HG02623 (cell line): ENCODE measurements around the gene DLL4.
"Not testable (repeated sequence)": the region's sequence is repeated elsewhere in the genome, so short reads cannot be mapped to it uniquely, and the experiment has no call there.

ENCODE experiments used
- ATAC-seq: cut with Tn5 transposase; IDR thresholded peaks from one replicate; pipeline ENCODE4 v1.9.1; 2021; ENCODE audit warnings: moderate library complexity; ENCODE audit not compliant: unreplicated experiment

DLL4 gene

DNA sequence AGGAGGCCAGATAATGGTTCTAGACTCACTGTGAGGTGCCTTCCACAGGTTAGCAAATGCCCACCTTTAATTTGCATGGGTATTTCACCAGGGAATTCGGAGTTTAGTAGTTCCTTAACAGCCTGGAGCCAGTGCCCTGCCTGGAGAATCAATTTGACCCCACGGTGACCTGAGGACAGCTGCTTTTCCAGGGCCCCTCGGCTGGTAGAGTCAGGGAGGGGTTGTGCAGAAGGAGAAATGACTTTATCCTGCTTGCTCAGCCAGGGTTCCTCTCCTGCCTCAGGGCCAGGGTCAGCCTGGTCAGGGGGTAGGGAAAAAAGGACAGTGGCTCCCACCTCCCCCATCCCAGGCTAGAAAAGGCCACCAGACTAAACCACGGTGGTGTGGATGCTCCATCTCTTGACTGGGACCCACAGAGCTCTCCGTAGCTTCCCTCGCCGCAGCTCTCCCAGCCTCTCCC is 12.0 kb downstream of the DLL4 start:
- ATAC-seq, result no peak

DNA sequence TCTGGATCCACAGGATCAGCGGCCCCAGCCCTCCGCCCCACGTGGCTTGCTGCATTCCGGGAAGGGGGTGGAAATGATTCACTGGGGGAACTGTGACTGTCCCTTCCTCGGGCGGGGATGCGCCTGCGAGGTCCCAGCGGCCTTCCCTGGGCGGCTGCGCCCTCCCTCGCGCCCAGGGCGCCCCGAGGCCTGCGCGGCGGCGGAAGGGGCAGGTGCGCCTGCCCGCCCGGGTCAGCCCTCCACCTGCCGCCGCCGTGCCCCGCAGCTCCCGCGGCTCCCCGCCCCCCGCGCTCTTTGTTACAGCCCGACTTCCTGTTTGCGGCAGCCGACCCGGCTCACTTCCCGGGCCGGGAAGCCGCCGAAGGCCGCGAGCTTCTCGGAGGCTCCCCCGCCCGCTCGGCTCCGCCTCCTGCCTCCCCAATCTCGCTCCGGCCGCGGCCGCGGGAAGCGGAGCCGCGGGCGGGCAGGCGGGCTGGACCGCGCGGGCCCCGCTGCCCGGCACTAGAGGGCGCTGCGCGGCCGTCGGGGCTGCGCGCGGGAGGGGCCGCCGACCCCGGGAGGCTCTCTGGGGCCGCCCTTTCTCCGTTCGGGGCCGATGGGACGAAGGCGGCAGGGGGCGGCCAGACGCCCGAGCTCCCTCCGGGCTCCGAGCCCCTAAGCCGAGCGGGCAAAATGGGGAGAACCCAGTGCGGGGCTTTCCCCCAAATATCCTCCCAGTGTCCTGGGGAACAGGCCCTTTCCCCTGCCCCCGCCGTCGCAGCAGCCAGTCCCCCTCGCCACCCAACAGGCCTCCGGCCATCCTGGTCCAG is 12.6 kb downstream of the DLL4 start:
- peak; percentile 63 for ATAC-seq

DNA sequence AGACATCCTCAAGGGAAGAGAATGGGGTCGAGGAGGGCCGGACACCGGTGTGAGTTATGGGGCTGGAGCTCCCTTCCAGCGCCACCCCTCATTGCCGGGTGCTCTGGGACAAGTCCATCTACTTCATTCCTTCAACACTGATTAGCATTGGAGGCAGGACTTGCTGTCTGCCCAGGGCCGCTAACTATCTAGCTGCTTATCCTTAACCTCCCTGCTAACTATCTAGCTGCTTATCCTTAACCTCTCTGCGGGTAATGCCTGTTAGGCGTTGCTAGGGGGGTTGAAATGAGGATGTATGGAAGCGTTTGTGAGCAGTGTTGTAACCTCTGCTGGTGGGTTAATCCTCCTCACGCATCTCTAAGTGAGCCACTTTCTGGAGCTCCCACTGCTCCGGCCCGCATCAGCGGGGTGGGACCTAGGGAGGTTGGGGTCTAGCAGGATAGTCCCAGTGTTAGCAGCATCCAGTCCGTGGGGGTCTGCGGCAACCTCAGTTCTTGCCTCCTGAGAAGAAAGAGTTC is 13.3 kb downstream of the DLL4 start:
- no peak for ATAC-seq

DNA sequence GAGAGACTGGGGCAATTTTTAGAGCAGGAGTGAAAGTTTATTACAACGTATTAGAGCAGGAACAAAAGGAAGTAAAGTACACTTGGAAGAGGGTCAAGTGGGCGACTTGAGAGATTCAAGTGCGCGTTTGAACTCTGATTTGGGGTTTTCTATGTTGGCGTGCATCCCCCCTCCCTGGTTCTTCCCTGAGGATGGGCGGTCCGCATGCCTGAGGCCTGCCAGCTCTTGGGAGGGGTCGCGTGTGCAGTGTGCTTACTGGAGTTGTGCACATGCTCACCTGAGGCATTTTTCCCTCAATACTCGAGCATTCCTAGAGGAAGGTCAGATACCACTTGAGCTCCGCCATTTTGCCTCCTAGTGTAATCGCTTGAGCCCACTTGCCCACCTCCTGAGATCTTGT is 13.7 kb downstream of the DLL4 start:
- no peak for ATAC-seq

DNA sequence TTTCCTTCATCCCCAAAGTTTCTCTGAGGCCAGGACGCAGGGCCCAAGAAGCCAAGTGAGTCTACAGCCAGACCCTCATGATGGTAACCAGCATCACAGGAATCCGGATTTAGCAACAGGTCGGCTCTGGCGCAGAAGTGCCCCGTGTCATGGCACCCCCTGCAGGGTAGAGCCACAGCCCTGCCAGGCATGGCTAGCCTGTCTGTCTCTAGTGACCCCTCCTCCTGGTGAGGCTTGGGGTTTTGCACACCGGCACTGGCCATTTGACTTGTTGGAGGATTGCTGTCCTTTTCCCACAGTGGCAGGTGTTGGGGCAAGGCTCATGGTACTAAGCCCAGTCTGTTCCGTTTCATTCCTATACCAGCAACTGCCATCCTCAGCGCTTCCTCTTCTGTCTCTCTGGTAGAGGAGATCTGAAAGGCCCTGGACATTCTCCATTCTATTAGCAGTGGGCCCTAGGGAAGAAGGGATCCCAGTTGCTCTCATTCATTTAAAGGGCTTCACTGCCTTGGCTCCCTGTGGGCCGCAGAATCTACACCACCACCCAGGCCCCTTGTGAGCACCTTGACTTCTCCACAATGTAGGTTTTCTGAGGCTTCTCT is 14.7 kb downstream of the DLL4 start:
- ATAC-seq, result no peak

DNA sequence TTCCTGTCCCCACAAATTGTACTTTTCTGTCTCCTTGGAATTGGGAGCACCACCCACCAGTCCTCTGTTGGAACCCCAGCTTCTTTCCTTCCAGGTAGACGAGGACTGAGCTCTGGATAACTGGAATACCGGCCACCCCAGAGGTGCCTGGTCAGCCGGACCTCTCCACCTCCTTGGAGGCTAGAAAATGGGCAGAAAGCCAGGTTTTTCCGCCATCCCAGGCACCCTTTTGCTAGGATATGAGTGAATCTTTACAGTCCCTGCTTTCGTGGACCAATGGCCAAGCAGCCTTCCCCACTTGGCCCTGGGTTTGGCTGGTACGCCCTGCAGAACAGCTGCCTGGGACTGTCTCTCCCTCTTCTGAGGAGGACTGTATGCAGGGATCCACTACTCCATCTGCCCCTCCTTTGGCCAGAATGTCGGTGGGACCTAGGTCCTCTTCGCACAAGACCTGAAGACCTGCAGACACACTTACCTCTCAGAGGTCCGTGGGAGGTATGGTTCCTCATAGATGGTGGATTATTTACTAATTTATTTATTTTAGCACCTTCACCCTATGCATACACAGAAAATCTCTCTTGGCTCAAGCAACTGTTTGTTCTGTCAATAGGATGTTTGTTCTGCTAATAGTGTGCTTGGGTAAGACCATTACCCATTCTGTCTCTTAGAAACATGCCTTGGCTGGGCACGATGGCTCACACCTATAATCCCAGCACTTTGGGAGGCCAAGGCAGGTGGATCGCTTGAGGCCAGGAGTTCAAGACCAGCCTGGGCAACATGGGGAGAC is 15.6 kb downstream of the DLL4 start:
- no peak for ATAC-seq

DNA sequence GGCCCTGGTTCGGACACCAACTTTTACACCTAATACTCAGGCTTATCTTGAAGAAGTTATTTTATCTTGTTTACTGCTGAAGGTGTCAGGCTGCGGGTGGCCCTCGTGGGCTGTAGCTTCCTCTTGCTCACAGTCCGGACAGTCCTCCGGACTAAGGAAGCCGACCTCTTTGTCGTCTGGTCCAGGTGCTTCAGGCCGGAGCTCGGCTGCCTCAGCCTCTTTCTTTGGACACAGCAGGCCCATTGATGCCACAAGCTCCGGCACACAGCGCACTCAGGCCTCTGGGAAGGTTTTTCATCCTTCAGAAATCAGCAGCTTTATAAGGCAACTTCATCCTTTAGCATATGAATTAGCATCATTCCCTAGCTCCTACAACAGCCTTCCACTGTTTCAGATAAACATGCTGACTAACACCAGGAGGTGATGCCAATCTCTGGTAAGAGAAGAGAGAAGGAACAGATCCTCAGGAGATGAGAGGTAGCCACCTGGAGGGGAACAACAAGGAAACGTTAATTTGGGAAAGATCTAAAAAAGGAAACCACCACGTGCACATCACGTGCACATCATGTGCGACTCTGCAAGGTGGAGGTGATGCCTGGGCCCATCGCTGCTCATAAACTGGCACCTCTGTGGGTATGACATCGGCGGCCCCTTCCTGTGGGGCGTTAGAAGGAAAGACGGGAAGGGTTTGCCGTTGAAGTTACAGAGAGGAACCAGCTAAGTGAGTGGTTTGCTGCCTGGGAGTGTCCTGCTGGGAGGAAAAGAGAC is 19.8 kb downstream of the DLL4 start:
- no peak for ATAC-seq

DNA sequence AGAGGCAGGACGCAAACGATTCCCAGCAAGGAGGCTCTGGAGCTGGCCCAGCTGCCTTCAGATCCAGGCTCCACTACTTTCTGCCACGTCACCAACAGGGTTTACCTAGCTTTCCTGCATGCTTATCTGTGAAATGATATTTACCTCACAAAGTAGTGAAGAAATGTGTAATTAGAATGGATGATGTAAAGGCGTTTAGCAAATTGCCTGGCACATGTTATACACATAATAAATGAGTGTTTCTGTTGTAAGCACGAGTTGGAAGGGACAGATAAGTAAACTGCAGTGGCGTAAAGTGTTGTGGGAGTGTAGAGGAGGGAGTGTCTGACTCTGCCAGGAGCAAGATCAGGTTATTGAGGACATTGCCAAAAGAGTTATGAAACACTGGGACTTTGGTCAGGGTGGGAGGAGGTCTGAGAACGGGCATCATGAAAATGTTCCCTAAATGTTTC is 20.6 kb downstream of the DLL4 start:
- no peak for ATAC-seq

DNA sequence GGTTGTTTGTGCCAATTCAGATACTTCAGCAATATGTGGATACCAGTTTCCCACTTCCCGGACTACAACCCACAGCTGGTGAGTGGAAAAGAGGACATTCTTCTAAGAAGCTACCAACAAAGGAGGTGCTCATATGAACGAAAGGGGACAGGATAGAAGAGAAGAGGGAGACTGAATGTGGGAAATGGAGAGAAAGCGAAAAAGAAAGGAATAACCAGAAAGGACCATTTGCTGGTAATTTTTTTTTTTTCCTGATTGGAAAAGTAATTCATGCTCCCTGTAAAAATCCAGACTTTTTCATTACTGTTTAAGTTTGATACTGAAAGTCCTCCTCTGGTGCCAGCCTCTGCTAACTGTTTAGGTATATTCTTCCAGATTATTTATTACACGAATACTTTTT is 22.6 kb downstream of the DLL4 start:
- ATAC-seq, result no peak

DNA sequence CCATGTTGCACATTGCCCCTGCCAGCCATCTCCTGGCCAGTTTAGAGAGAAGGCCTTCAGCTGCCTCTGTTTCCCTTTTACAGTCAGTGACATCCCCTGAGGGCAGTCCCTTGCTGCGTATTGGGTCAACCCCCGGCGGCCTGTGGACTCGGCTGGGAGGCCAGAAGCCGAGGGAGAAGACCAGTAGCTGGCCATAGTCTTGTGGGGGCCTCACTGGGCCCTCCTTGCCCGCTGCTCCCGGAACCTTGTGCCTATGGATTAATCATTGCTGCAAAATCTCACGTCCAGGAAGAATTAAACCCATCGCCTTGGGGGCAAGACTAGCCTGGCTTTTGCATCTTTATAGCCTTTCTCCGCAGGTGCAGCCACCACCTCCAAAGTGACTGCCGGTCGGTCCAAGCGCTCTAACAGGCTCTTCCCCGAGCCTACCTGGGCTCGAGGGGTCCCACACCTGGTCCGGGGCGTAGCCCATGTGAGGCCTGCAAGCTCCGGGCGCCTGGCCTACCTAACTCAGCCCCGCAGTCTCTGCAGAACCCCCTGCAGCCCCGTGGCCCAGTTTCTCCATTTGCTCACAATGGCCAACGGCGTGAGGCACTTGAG is 23.3 kb downstream of the DLL4 start:
- ATAC-seq, result no peak

DNA sequence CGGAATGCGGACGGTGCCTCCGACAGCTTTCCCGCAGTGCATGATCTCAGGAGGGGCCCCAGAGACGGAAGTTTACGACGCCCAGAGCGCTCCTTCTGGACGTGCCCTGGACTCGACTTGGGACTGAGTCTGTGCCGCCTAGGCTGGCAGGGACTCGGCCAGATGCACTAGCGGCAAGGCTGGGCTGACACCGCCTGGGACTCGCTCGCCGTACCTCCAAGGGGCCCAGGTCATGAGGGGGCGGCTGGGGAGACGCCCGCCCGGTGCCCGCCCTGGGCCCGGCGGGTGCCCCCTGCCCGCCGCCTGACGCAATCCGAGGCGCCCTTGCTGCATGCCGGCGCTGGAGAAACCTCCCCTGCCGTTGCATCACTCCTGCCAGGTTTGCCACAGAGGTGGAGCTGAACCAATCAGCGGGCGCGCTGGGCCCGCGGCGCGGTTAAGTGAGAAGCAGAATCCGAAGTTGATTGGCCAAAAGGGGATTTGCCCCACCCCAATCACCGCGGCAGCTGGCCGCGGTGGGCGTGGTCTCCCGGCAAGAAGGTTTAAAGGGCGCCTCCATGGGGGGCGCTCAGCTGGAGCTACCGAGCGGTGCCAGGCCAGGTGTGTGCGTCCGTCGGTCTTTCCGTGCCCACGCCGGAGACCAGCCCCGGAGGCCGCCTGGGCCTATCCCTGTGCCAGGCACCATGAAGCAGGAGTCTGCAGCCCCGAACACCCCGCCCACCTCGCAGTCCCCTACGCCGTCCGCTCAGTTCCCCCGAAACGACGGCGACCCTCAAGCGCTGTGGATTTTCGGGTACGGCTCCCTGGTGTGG is 24.0 kb downstream of the DLL4 start, which contains the start of gene CHAC1:
CHAC1 (plus strand) TSS at position 571 of the 812 bp plus-strand sequence; CDS start at position 684, 113 bp downstream.
- ATAC-seq, result peak; percentile 95

DNA sequence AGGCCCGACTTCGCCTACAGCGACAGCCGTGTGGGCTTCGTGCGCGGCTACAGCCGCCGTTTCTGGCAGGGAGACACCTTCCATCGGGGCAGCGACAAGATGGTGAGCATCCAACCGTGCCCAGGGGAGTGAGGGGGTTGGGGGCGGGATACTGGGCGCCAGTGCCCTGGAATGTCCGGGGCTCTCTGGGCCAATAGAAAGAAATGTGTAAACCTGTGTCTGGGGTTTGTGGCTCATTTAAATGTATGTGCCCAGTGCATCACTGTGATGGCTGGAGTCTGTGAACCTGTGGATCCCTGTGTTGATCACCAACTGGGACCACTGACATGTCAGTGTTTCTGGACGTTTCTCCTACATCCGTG is 24.6 kb downstream of the DLL4 start:
- no peak for ATAC-seq

DNA sequence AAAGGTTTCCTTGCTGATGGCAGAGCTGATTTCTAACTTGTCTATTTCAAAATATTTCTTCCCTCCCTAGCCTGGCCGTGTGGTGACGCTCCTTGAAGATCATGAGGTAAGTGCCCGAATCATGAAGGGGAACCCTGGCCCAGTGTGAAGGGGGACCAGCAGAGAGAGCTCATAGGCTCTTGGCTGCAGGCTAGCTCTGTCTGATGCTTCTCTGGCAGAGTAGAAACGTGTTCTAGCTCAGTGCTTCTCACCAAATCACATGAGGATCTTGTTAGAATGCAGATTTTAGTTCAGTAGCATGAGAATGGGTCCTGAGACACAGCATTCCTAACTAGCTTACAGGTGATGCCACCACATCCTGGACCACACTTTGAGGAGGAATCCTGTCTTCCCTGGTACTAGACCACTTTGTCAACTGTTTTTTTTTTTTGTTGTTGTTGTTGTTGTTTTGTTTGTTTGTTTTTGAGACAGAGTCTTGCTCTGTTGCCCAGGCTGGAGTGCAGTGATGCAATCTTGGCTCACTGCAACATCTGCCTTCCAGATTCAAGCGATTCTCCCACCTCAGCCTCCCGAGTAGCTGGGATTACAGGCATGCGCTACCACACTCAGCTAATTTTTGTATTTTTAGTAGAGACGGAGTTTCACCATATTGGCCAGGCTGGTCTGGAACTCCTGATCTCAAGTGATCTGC is 25.2 kb downstream of the DLL4 start:
- ATAC-seq, result not testable (repeated sequence)

DNA sequence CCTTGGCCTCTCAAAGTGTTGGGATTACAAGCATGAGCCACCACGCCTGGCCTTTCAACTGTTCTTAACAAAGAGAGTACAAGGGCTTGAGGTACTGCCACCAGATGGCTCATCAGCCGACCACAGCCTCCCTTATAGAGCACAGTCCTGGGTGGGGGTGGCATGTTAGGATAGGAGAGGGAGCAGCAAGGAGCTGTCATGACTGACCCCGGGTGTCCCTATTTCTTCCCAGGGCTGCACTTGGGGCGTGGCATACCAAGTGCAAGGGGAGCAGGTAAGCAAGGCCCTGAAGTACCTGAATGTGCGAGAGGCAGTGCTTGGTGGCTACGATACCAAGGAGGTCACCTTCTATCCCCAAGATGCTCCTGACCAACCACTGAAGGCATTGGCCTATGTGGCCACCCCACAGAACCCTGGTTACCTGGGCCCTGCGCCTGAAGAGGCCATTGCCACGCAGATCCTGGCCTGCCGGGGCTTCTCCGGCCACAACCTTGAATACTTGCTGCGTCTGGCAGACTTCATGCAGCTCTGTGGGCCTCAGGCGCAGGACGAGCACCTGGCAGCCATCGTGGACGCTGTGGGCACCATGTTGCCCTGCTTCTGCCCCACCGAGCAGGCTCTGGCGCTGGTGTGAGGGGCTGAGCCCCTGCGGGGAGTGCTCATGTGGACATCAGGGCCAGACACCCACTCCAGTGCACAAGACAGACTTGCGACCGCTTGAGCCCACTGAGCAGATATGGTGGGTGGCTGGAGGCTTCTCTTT is 26.2 kb downstream of the DLL4 start:
- ATAC-seq, result no peak

DNA sequence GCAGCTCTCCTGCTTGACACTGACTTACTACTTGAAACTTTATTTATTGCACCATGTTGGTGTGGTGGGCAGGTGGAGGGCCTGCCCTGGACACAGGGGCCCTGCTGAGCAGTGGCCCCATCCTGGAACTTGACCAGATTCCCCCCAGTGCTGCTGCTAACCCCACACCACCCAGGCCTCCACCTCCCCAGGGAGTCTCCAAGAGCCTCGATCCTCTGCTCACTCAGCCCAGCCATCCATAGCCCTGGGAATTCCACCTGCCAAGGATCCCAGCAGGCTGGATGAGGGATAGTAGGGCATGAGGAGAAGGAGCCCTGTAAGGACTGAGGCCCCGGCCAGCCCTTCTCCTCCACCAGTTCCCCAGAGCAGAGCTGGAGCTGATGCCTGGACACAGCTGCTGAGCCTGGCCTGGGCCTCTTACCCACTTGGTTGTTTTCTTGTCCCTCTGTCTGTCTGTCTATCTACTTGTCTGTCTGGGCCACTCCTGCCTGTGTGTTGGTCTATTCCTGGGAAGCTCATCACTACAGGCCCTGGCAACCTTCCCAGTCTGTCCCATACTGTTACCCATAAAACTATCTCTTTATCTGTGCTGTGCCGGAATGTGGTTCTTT is 26.9 kb downstream of the DLL4 start:
- ATAC-seq, result no peak

DNA sequence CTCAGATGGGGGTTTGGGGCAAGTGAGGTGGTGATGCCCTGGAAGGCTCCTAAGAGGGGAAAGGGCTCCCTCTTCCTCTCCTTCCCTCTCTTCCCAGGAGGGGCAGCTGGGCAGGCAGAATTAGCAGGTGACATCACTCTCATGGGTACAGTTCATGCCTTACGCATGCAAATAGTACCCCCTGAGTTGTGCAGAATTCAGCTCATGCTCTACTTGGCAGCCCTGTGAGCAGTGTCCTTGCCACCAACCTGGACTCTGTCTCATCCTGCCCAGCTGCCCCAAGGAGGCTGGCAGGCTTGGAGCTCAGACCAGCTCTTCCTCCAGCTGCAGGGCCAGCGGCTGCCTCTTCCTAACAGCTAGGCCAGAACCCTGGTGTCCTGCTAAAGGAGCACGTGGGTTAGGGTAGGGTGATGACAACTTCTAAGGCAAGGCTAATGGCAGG is 27.4 kb downstream of the DLL4 start:
- ATAC-seq, result no peak

DNA sequence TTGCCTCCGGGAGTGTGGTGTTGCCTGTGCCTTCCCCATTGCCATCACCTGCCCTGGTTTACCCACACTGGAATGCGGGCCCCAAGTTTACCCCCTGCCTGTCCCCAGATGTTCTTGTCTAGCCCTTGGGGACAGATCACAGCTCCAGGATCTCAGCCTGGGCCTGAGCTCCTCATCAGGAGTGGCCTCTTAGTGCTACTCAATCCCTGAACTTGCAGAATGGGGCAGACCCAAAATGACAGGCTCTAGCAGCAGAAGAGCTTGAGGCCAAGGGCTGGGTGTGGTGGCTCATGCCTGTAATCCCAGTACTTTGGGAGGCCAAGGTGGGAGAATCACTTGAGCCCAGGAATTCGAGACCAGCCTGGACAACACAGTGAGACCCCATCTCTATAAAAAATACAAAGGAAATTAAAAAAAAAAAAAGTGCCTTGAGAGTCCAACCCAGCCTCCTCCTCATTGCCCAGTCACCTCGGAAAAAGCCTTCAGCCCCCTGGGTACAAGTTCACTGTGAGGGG is 28.0 kb downstream of the DLL4 start:
- ATAC-seq, result no peak
